T47D (cell line): ENCODE measurements around the gene DYNC1H1.

ENCODE experiments used
- DNase-seq, 2 experiments: peaks; one replicate each; pipeline versions ENCODE4 v3.0.0 to v3.0.0-alpha.2; 2011 to 2012; ENCODE audit warnings: low read depth in 1 of 2, low spot score in 1 of 2
- JUND ChIP-seq: IDR thresholded peaks from 2 replicates; pipeline ENCODE4 v1.6.1; 2012; ENCODE audit warnings: low read depth
- in situ Hi-C: cut with HindIII; loops from 2 replicates; pipeline ENCODE4 v1.10.0; 2016; ENCODE audit warnings: low sequenced_read_pairs, low pct_unique_long_range_greater_than_20kb

The DYNC1H1 gene

GRCh38 chr14:101928415-101928841, 35.9 kb upstream of the DYNC1H1 start:
- no peak for TF ChIP-seq JUND
- DNase-seq: no peak
- in situ Hi-C loops: no loop called here

DNA sequence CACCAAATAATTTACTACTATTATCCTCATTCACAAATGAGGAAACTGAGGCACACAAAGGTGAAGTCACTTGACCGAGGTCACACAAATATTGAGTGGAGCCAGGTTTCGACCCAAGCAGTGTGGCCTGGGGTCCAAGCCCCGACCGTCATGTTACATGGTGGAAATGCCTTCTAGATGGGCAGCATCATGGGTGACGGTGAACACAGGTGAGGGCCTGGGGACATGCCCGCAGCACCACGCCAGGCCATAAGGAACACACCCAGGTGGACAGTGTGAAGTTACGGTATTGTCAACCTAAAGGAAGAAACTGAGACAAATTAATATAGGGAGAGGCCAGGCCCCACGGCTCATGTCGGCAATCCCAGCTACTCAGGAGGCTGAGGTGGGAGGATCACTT, 35.3 kb upstream of the DYNC1H1 start:
- in situ Hi-C loops: no loop called here
- DNase-seq: no peak
- TF ChIP-seq JUND: no peak

GRCh38 chr14:101929946-101930345, 34.4 kb upstream of the DYNC1H1 start:
- no peak for DNase-seq
- TF ChIP-seq JUND: no peak
- in situ Hi-C loops: no loop called here

GRCh38 chr14:101932673-101933072, 31.7 kb upstream of the DYNC1H1 start:
- DNase-seq: no peak
- no peak for TF ChIP-seq JUND
- in situ Hi-C loops: no loop called here

GRCh38 chr14:101933209-101933608, 31.2 kb upstream of the DYNC1H1 start:
- in situ Hi-C loops: no loop called here
- TF ChIP-seq JUND: no peak
- no peak for DNase-seq

- in situ Hi-C loops: no loop called here
- TF ChIP-seq JUND: no peak
Measured at GRCh38 chr14:101934601-101935150, 29.7 kb upstream of the DYNC1H1 start.

DNA sequence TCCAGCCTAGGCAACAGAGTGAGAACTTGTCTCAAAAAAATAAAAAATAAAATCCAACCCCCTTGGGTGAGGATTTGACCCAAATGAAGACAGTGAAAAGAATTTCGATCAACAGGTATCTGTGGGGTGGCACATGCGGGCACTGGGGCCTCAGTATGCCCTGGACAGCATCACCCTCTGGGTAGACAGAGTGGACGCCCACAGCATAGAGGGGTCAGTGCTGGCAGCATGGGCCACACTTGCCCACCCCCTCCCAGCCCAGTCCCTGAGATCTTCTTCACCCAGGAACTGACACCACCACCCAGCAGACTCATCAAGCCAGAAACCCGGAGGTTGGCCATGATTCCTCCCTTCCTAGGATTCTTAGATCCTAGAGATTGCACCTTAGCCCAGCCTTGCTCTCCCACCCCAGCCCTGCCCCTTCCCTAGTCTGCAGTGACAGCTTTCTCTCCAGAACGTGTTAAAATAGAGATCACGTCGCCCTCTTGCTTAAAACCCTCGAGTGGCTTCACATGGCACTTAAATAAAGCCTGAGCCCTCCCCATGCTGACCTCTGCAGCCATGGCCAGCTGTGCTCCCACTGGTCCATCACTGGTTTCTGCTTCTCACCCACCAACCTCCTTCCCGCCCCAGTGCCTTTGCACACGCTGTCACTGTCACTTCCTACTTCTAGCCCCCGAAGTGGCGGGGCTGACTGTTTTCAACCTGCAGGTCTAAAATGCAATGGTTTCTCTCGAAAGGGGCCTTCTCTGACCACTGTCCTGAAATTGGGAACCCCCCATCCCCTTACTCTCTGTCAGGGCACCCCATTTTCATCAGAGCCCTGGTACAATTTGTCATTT, 26.2 kb upstream of the DYNC1H1 start:
- DNase-seq: no peak
- no peak for TF ChIP-seq JUND
- in situ Hi-C loops: no loop called here

More at GRCh38 chr14:101934601-101935150, 29.7 kb upstream of the DYNC1H1 start:
- no peak for DNase-seq

GRCh38 chr14:101939646-101940170, 24.7 kb upstream of the DYNC1H1 start:
- DNase-seq: no peak
- in situ Hi-C loops: no loop called here
- no peak for TF ChIP-seq JUND

GRCh38 chr14:101944451-101944850, 19.9 kb upstream of the DYNC1H1 start:
- DNase-seq: no peak
- in situ Hi-C loops: no loop called here
- TF ChIP-seq JUND: no peak

DNA sequence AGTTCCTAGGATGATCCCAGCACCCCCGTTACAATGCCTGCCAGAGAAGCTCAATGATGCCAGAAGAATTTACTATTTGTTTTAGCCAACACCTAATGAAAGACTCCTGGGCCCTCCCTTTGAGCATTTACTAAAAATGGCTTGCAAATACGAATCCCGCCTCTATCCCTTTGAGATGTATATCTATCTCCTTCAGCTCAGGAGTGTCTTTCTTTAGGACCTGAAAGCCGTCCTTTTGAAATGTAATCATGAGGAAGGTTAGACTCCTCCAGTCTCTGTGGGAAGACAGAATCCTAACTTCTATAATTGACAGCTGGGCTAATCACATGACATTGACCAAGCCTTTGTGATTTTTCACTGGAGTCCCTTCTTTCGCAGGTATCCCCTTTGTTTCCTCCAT, 19.2 kb upstream of the DYNC1H1 start:
- in situ Hi-C loops: no loop called here
- DNase-seq: no peak
- no peak for TF ChIP-seq JUND

- no peak for TF ChIP-seq JUND
- in situ Hi-C loops: no loop called here
- peak; percentile 11 to 30 for DNase-seq
Measured at GRCh38 chr14:101947577-101947903, 16.8 kb upstream of the DYNC1H1 start.

GRCh38 chr14:101947904-101948665, 16.3 kb upstream of the DYNC1H1 start:
- DNase-seq: peak; percentile 99 to 100
- no peak for TF ChIP-seq JUND
- in situ Hi-C loops: no loop called here

- no peak for DNase-seq
- in situ Hi-C loops: no loop called here
- no peak for TF ChIP-seq JUND
Measured at GRCh38 chr14:101948666-101949216, 15.6 kb upstream of the DYNC1H1 start.
